ENCODE measurements around the gene WDR1.

WDR1 gene

DNA sequence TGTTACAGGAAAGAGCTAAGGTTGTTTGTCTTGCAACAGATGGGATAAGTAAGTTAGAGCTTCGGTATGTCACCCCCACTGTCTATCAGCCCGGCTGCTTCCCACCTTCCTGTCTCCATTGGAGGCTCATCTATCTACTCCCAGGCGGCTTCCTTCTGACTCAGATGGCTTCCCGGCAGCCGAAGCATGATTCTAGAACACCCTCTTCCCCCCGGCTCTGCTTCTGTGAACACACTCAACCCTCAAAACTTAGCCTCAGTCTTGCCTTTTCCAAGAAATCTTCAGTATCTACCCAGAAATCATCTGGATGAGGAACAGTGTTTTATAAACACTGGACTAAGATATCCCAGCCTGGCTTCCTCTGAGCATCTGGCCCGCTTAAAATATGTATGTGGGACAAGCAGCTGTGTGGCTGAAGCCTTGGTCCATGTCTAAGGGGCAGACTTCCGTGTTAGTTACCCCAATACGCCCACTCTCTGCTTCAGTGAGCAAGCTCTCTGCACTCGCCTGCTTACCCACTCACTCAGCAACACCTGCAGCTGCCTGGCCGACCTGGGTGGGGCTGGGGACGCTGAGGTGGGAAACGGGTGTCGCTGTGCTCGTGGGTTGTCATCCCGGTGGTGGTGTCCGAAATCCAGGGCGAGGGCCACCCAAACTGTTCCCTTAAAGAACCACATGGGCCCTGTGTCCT, 83.3 kb downstream of the WDR1 start:
- Histone ChIP-seq H3K4me1 (ENCODE audit: low read length) (peaks cover 13% of the 10 kb centered on the region), H3K36me3 (replicated peaks; ENCODE audit: low read depth, low read length) (no peaks in the 10 kb centered on the region), H3K79me2 (ENCODE audit: low read length) (no peaks in the 10 kb centered on the region), H3K9ac (ENCODE audit: low read length) (no peak overlapping the region), H4K20me1 (ENCODE audit: insufficient read depth, low read length) (no peaks in the 10 kb centered on the region), H2AFZ (ENCODE audit: low read depth, low read length) (peak overlapping the region; percentile 40; the same call in 1 of the 2 replicates), H3K27me3 (ENCODE audit: low read depth, low read length) (peaks cover 13% of the 10 kb centered on the region), H3K4me2 (ENCODE audit: low read length) (peak overlapping the region; percentile 59), H3K9me3 (ENCODE audit: insufficient read depth, low read length) (no peaks in the 10 kb centered on the region), H3K27ac (ENCODE audit: low read length) (no peak overlapping the region), H3K4me3 (ENCODE audit: low read length) (peak overlapping the region; percentile 42)
- TF ChIP-seq, protein P1, sequence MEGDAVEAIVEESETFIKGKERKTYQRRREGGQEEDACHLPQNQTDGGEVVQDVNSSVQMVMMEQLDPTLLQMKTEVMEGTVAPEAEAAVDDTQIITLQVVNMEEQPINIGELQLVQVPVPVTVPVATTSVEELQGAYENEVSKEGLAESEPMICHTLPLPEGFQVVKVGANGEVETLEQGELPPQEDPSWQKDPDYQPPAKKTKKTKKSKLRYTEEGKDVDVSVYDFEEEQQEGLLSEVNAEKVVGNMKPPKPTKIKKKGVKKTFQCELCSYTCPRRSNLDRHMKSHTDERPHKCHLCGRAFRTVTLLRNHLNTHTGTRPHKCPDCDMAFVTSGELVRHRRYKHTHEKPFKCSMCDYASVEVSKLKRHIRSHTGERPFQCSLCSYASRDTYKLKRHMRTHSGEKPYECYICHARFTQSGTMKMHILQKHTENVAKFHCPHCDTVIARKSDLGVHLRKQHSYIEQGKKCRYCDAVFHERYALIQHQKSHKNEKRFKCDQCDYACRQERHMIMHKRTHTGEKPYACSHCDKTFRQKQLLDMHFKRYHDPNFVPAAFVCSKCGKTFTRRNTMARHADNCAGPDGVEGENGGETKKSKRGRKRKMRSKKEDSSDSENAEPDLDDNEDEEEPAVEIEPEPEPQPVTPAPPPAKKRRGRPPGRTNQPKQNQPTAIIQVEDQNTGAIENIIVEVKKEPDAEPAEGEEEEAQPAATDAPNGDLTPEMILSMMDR (IDR thresholded peaks at IDR 0.05; ENCODE audit: low read depth, low read length) = no peak

DNA sequence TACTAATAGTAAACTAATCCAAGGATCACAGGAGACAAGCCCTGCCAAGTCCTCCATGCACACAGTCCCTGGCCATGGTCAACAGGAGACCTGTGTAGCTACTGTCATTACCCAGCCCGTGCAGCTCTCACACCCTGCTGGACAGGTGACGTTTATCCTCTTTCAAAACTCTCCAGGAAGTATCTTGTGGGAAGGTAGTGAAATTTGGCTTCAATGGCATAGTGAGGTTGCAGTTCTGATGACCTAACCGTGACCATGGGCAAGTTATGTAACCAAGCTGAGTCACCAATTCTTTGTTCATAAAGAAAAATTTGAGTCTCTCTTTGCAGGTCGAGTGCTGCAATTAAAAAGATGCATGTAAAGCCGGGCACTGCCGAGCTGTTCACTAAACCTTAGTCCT, 84.0 kb downstream of the WDR1 start:
- Histone ChIP-seq H3K27me3 (ENCODE audit: low read depth, low read length) (peaks cover 13% of the 10 kb centered on the region), H3K9me3 (ENCODE audit: insufficient read depth, low read length) (no peaks in the 10 kb centered on the region), H2AFZ (ENCODE audit: low read depth, low read length) (no peak overlapping the region), H3K79me2 (ENCODE audit: low read length) (no peaks in the 10 kb centered on the region), H3K4me2 (ENCODE audit: low read length) (0 out of 2 replicates have a peak overlapping the region, but pooled peaks have one; percentile 59), H3K4me1 (ENCODE audit: low read length) (peaks cover 13% of the 10 kb centered on the region), H3K9ac (ENCODE audit: low read length) (no peak overlapping the region), H4K20me1 (ENCODE audit: insufficient read depth, low read length) (no peaks in the 10 kb centered on the region), H3K36me3 (replicated peaks; ENCODE audit: low read depth, low read length) (no peaks in the 10 kb centered on the region), H3K4me3 (ENCODE audit: low read length) (no peak overlapping the region; the same call in 1 of the 2 replicates), H3K27ac (ENCODE audit: low read length) (no peak overlapping the region)
- TF ChIP-seq, protein P1 (IDR thresholded peaks at IDR 0.05; ENCODE audit: low read depth, low read length) = no peak
- no peak for TF ChIP-seq EZH2phosphoT487 (IDR thresholded peaks at IDR 0.05; ENCODE audit: low read depth)

DNA sequence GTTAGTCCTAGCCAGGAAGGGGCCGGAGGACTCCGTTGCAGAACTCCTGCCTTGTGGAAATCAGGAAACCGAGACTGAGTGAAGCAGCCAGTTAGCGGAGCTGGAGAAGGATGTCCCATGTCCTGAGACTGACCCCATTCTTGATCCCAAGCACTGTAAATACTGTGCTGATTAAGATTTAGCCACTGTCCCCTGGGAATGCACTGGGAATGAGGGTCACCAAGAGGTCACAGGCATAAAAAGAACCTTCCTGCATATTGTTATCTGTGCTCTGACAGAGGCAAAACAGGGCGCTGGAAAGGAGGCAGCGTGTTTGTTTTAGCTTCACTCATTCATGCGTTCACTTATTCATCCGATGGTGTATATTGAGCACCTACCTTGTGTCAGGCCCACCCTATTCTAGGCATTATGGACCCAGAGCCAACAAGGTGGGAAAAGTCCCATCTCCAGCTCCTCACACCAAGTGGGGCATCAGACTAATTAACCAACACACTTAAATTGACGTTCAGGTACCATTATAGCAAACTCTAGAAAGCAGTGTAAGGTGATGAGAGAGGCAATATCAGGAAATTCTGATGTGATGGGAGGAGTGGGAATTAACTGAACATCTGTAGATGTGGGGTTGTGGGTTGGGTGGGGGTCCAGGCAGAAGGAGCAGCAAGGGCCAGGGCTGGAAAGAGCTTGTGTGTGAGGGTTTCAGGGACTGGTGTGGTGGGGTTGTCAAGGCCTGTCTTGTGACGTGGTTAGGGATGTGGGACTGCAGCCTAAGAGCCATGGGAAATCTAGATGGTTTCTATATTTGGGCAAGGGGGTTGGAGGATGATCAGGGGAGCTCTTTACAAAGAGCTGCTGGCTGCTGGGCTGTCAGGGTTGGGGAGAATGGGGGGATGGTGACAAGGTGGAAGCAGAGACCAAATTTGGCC, 84.7 kb downstream of the WDR1 start:
- H3K36me3 ChIP-seq (replicated peaks; ENCODE audit: low read depth, low read length) = no peaks in the 10 kb centered on the region
- no peak overlapping the region for H3K27ac ChIP-seq (ENCODE audit: low read length)
- no peaks in the 10 kb centered on the region for H3K79me2 ChIP-seq (ENCODE audit: low read length)
- no peak overlapping the region for H3K4me2 ChIP-seq (ENCODE audit: low read length)
- H3K4me1 ChIP-seq (ENCODE audit: low read length) = peaks cover 13% of the 10 kb centered on the region
- no peaks in the 10 kb centered on the region for H4K20me1 ChIP-seq (ENCODE audit: insufficient read depth, low read length)
- no peaks in the 10 kb centered on the region for H3K9me3 ChIP-seq (ENCODE audit: insufficient read depth, low read length)
- TF ChIP-seq, protein P1 (IDR thresholded peaks at IDR 0.05; ENCODE audit: low read depth, low read length) = no peak
- no peak for TF ChIP-seq EZH2phosphoT487 (IDR thresholded peaks at IDR 0.05; ENCODE audit: low read depth)
- H3K27me3 ChIP-seq (ENCODE audit: low read depth, low read length) = peaks cover 13% of the 10 kb centered on the region
- no peak overlapping the region for H3K9ac ChIP-seq (ENCODE audit: low read length)
- no peak overlapping the region for H2AFZ ChIP-seq (ENCODE audit: low read depth, low read length)
- H3K4me3 ChIP-seq (ENCODE audit: low read length) = no peak overlapping the region
